ENCODE measurements around the gene ILDR2.

Gene ILDR2

DNA sequence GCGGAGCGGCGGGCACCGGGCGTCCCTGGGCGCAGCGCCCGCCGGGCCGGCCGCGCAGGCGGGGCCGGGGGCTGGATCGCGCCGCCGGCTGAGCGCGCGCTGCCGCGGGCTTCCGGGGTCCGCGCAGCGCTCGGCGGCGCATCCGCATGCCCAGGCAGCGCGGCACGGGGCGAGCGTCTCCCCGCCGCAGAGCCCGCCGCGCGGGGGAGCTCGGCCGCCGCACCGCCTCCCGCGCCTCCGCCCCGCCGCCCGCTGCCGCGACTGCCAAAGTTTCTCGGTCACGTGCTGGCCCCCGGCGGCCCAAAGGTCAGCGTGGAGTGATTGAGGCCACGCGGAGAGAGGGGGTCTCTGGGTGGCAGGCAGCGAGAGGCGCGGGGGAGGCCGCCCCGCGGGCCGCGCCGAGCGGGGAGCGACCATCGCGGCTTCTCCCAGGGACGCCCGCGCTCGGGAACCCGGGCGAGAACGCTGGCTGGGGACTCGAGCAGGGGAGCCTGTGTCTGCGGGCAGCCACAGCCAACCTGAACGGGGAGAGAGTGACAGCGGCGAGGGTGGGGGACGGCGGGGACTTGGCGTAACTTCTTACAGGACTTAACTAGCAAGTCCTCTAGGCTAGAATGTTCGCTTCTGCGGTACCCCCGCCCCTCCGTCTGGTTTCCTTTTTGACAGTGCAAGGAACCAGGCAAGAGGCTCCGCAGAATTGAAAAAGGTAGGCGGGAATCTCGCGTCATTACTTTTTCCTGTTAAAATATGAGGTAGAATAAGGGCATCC lies at the start of gene ILDR2:
ILDR2 (minus strand) TSS at position 180 of the 769 bp plus-strand sequence. CDS start 272 bp downstream, outside the sequence.
- Histone ChIP-seq H3K4me3 (ENCODE audit: low read depth, low read length) (peak within 1 kb of the TSS; percentile 60), H3K36me3 (ENCODE audit: control insufficient read depth, insufficient read depth, low read length) (no peaks in the 10 kb centered on the region), H3K27me3 (ENCODE audit: control insufficient read depth, insufficient read depth, low read length) (peaks cover 3% of the 10 kb centered on the region), H3K4me1 (peaks cover 4% of the 10 kb centered on the region), H3K79me2 (no peaks in the 10 kb centered on the region), H3K4me2 (ENCODE audit: low read length) (peak within 1 kb of the TSS; percentile 80), H3K27ac (no peak within 1 kb of the TSS), H3K9me3 (ENCODE audit: control insufficient read depth, low read length) (no peaks in the 10 kb centered on the region), H2AFZ (peak within 1 kb of the TSS; percentile 77), H3K9ac (no peak within 1 kb of the TSS)
- TF ChIP-seq, protein P1, sequence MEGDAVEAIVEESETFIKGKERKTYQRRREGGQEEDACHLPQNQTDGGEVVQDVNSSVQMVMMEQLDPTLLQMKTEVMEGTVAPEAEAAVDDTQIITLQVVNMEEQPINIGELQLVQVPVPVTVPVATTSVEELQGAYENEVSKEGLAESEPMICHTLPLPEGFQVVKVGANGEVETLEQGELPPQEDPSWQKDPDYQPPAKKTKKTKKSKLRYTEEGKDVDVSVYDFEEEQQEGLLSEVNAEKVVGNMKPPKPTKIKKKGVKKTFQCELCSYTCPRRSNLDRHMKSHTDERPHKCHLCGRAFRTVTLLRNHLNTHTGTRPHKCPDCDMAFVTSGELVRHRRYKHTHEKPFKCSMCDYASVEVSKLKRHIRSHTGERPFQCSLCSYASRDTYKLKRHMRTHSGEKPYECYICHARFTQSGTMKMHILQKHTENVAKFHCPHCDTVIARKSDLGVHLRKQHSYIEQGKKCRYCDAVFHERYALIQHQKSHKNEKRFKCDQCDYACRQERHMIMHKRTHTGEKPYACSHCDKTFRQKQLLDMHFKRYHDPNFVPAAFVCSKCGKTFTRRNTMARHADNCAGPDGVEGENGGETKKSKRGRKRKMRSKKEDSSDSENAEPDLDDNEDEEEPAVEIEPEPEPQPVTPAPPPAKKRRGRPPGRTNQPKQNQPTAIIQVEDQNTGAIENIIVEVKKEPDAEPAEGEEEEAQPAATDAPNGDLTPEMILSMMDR (IDR thresholded peaks at IDR 0.05), result no peak

DNA sequence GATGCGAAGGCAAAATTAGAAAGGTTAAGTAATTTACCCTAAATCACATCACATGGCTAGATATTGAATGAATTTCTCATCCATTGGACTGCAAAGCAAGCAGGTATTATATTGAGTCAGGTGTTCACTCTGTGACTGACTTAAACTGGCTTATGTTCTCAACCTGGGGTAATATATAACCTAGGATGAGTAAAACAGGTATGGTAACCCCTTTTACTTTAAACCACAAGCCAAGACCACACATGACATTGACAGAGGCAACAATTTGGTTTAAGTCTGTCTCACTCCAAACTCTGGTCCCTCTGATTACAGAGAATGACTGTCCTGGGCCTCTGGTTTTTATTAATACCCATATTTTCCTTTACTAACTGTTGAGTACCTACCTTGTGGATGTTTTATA lies 47.0 kb upstream of the ILDR2 start:
- no peak overlapping the region for H3K4me2 ChIP-seq (ENCODE audit: low read length)
- no peaks in the 10 kb centered on the region for H3K36me3 ChIP-seq (ENCODE audit: control insufficient read depth, insufficient read depth, low read length)
- H3K9me3 ChIP-seq (ENCODE audit: control insufficient read depth, low read length), result no peaks in the 10 kb centered on the region
- H2AFZ ChIP-seq, result no peak overlapping the region
- H3K4me1 ChIP-seq, result no peaks in the 10 kb centered on the region
- H3K27me3 ChIP-seq (ENCODE audit: control insufficient read depth, insufficient read depth, low read length), result no peaks in the 10 kb centered on the region
- H3K4me3 ChIP-seq (ENCODE audit: low read depth, low read length), result no peak overlapping the region
- H3K27ac ChIP-seq, result no peak overlapping the region
- H3K79me2 ChIP-seq, result no peaks in the 10 kb centered on the region
- no peak overlapping the region for H3K9ac ChIP-seq
- TF ChIP-seq, protein P1 (IDR thresholded peaks at IDR 0.05), result no peak

- Histone ChIP-seq H2AFZ (no peak overlapping the region), H3K9ac (no peak overlapping the region), H3K4me2 (ENCODE audit: low read length) (no peak overlapping the region), H3K79me2 (no peaks in the 10 kb centered on the region), H3K4me1 (no peaks in the 10 kb centered on the region), H3K9me3 (ENCODE audit: control insufficient read depth, low read length) (no peaks in the 10 kb centered on the region), H3K27me3 (ENCODE audit: control insufficient read depth, insufficient read depth, low read length) (no peaks in the 10 kb centered on the region), H3K36me3 (ENCODE audit: control insufficient read depth, insufficient read depth, low read length) (no peaks in the 10 kb centered on the region), H3K27ac (no peak overlapping the region), H3K4me3 (ENCODE audit: low read depth, low read length) (no peak overlapping the region)
- TF ChIP-seq, protein P1 (IDR thresholded peaks at IDR 0.05), result no peak
These were observed 40.9 kb upstream of the ILDR2 start for GRCh38 chr1:167016100-167016750.

GRCh38 chr1:167013108-167013929 lies 38.0 kb upstream of the ILDR2 start:
- Histone ChIP-seq H2AFZ (no peak overlapping the region), H3K79me2 (no peaks in the 10 kb centered on the region), H3K27ac (no peak overlapping the region), H3K4me2 (ENCODE audit: low read length) (no peak overlapping the region), H3K9ac (no peak overlapping the region), H3K27me3 (ENCODE audit: control insufficient read depth, insufficient read depth, low read length) (no peaks in the 10 kb centered on the region), H3K4me1 (no peaks in the 10 kb centered on the region), H3K9me3 (ENCODE audit: control insufficient read depth, low read length) (no peaks in the 10 kb centered on the region), H3K4me3 (ENCODE audit: low read depth, low read length) (no peak overlapping the region), H3K36me3 (ENCODE audit: control insufficient read depth, insufficient read depth, low read length) (no peaks in the 10 kb centered on the region)
- TF ChIP-seq, protein P1 (IDR thresholded peaks at IDR 0.05), result no peak
